ENCODE results near the gene RPP25L.

Gene RPP25L

GRCh38 chr9:34610434-34611206 lies 1.3 kb downstream of the RPP25L start:
- no peak for ATAC-seq

GRCh38 chr9:34607331-34607730 lies 4.6 kb downstream of the RPP25L start:
- ATAC-seq, result no peak

DNA sequence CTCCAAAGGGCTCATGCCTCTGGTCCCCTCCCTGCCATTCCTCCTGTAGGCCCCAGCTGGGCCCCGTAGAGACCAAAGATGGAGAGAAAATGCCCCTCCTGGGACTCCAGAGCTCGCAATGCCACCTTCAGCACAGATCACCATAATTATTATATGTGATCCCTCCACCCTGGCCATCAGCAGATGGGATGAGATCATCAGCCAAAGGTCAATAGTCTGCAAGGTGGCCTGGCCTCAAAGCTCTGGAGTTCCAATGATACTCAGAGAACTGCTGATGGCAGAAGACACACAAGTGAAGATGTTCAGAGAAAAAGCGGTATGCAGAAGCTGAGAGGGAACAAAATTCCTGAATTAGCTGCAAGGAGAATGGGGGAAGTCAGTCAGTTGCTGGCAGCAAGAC lies 5.0 kb downstream of the RPP25L start:
- no peak for ATAC-seq

GRCh38 chr9:34606190-34606589 lies 5.7 kb downstream of the RPP25L start:
- ATAC-seq, result no peak

DNA sequence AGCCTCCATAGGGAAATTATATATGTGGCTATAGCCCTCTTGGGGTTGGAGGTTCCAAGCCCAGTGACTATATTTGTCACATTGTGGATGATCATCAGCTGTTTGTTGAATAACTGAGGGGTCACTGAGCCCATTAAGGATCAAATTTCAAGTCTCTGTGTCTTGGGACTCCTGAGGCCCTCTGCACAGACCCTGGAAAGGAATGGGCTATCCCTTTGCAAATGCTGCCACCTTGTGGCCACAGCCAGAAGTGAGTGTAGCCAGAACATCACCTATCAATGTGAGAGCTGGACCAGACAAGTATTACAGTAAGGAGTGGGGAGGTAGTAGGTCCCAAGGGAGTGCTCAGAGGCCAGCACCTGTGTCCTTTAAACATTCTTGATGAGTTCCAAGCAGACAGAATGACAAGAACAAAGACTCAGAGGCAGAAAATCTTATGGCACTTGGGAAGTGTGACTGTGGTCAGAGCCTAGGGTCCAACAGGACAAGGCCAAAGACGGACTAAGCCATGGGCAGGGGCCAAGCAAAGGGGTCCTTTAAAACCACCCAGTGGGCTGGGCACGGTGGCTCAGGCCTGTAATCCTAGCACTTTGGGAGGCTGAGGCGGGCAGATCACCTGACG lies 8.2 kb downstream of the RPP25L start:
- ATAC-seq, result peak; percentile 88 to 93

- no peak for ATAC-seq
Observed at GRCh38 chr9:34601937-34602573, 9.8 kb downstream of the RPP25L start.

- ATAC-seq, result no peak
Observed at GRCh38 chr9:34600908-34601307, 11.0 kb downstream of the RPP25L start.

DNA sequence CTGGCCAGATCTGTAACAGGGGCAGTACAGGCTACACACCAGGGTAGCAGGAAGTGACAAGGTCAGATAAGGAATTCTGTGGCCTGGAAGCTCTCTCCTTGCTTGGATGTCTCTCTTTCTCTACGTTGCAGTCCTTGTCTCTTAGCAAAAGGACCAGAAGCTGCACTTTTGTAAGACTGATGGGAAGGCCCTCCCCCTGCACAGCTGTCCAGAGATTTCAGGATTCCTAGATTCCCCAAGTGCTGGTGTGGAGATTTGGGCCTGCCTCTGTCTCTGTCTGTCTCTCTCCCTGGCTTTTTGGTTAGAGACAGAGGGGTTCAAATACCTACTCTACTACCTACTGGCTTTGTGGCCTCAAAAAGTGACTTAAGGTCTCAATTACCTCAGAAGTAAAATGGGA lies 12.4 kb downstream of the RPP25L start:
- ATAC-seq, result no peak

- ATAC-seq, result no peak
Observed at GRCh38 chr9:34594177-34594576, 17.7 kb downstream of the RPP25L start.

- ATAC-seq, result no peak
Observed at GRCh38 chr9:34592895-34593601, 18.8 kb downstream of the RPP25L start.

- ATAC-seq, result no peak
Observed at GRCh38 chr9:34591917-34592866, 19.7 kb downstream of the RPP25L start.

DNA sequence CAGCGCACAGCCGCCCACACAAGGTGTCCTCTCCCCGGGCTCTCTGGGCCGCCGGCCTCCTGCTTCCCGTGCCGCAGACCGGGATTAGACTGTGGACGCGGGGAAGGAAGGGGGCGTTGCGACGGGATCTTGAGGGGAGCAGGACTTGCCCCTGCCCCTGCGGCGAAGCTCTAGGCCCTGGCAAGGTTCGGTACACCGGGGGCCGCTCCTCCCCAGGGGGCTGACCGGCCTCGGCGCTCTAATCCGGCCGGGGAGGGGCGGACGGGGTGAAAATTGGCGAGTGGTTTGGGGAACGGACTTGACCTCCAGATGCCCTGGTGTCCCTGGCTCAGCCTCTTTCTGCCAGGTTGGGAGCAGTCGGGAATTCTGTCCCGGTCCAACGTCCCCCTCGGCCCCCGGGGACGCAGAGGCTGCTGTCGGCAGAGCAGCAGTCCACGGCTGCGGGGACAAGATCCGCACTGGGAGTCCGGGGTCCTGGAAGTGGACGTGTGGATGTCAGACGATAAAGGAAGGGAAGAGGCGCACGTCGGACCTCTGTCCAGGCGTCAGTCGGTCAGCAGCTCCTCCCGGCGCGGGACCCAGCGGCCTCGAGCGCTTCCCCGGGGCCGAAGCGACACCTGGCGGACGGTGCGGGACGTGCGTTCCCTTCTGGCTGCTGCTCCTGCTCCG lies 20.5 kb downstream of the RPP25L start:
- ATAC-seq, result peak; percentile 73

GRCh38 chr9:34590381-34591247 lies 21.3 kb downstream of the RPP25L start:
- peak in 1 of 2 donors; percentile 15 for ATAC-seq

DNA sequence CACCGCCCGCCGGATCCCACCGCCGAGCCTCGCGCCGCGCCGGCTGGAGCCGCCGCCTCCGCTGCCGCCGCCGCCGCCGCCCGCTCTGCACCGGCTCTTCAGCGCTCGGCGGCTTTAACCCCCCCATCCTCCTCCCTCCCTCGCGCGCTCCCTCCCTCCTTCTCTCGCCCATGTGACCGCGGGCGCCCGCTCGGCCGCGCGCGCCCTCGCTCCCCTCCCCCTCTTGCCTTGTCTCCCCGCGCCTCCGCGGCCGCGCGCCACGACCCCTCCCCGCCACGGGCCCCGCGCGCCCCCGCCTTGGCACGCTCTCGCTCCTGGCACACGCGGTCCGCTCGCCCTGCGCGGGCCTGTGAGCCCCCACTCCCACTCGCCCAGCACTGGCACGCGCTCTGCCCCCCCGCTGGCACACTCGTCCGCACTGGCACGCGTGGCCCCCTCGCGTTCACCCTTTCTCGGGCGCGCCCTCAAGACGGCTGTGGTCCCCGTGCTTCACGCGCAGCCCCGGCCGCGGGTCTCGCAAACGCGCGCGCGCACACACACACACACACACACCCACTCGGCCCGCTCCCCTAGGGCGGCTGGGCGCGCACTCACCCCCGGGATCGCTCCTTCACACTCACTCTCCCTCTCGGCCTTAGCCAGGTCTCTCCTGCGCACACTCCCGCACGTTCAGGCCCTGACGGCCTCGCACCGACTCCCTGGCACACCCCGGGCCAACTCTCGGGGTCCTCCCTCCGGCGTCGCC lies 22.1 kb downstream of the RPP25L start, which contains the start of gene CNTFR:
Gene CNTFR (minus strand): TSS at position 89 of the 745 bp plus-strand sequence. CDS start 20,743 bp downstream, outside the sequence.
- ATAC-seq, result peak in 1 of 2 donors; percentile 6

DNA sequence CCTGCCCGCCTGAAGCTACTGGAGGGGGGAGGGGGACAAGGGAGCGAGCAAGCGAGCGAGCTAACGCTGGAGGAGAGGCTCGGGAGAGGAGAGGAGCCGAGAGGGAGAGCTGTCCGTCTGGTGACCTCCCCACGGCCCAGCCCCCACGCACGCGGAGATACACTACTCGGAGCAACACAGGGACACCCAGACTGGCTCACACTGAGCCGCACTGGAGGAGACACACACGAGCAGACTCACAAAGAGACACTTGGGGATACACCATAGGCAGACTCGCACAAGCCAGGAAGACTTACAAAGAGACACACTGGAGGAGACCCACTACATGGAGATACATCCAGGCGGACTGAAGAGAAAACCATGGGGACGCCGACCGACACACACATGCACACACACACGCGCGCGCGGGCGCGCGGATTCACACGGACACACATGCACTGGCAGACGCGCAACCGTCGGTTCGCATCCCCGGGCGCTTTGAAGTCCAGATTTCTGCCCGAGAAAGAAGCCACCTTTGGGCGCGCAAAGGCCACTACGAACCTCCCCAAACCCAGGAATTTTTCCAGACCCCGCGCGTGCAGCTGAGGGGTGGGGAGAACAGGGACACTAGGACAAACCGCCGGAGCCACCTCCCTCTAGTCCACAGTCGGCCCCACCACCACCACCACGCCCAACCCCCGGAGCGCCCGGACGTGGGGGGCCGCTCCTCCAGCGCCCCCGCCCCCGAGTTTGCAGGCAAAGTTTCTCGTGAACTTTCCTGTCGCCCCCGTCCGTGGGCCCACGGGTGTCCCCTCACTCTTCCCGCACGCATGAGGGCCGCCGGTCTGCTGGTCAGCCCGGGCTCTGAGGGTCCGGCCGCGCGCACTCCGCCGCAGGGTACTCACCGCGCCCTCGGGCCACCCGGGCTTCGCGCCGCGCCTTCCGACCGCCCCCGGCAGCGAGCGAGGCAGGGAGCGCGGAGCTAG lies 22.9 kb downstream of the RPP25L start:
- ATAC-seq, result no peak

DNA sequence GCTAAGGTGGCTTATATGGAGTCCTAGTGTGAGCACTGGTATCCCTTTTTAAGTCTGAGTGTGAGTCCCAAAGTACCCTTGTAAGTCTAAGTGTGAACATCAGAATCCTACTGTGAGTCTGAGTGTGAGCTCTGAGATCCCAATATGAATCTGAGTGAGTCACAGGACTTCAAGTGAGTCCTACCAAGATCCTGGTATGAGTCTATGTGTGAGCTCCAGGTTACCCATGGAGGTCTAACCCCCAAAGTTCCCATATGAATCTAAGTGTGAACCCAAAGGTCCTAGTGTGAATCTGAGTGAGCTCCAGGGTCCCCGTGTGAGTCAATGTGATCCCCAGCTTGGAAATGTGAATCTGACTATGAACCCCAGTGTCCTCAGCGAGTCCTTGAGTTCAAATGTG lies 24.6 kb downstream of the RPP25L start:
- ATAC-seq, result no peak

GRCh38 chr9:34585946-34586669 lies 25.8 kb downstream of the RPP25L start:
- ATAC-seq, result no peak

- ATAC-seq, result no peak
Observed at GRCh38 chr9:34584970-34585369, 26.9 kb downstream of the RPP25L start.
